Measurements from ENCODE around the gene YPEL3.

The YPEL3 gene

DNA sequence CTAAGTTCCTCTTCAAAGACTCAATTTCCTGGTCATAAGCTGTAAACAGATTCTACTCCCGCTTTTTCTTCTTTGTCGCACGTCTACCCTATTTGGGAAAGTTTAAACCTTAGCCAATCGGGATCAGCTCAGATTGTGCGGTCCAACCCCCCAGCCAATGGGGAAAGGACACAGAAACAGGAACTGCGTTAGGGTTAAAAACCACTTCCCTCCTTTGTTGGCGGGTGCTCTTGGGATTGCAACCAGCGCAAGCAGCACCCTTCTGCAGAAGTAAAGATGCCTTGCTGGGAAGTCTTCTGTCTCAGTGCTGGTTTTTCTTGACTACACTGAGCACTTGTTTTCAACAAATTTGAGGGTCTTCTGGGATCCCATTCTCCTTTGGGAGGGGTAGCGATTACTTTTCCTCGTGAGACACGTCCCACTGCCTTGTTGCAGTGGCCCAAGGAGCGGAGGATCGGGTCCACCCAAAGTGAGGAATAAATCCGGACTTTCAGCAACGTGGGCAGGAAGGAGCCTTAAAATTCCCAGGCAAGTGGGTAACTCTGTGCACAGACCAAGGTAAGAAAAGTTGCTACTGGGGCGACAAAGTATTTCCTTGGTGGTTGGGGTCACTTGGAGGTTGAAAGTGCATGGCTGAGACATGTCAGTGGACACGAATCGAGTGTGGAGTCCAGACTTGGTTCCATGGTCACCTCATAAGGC, 1.0 kb upstream of the YPEL3 start:
- Histone ChIP-seq H3K9me3 (ENCODE audit: severe bottlenecking) (peaks cover 18% of the 10 kb centered on the region), H3K4me1 (ENCODE audit: insufficient read depth, poor library complexity, severe bottlenecking) (no peaks in the 10 kb centered on the region), H3K36me3 (ENCODE audit: low read depth) (no peaks in the 10 kb centered on the region; the same call in 1 of the 2 replicates), H3K27ac (ENCODE audit: poor library complexity, severe bottlenecking) (peak overlapping the region; percentile 52), H3K27me3 (ENCODE audit: insufficient read depth, poor library complexity, severe bottlenecking) (no peaks in the 10 kb centered on the region), H3K4me3 (ENCODE audit: severe bottlenecking) (no peak overlapping the region)
- ATAC-seq (ENCODE audit: low read depth) = no peak
- no peak for DNase-seq (ENCODE audit: low spot score)
- TF ChIP-seq CTCF (IDR thresholded peaks at IDR 0.05; ENCODE audit: poor library complexity, severe bottlenecking) = no peak

DNA sequence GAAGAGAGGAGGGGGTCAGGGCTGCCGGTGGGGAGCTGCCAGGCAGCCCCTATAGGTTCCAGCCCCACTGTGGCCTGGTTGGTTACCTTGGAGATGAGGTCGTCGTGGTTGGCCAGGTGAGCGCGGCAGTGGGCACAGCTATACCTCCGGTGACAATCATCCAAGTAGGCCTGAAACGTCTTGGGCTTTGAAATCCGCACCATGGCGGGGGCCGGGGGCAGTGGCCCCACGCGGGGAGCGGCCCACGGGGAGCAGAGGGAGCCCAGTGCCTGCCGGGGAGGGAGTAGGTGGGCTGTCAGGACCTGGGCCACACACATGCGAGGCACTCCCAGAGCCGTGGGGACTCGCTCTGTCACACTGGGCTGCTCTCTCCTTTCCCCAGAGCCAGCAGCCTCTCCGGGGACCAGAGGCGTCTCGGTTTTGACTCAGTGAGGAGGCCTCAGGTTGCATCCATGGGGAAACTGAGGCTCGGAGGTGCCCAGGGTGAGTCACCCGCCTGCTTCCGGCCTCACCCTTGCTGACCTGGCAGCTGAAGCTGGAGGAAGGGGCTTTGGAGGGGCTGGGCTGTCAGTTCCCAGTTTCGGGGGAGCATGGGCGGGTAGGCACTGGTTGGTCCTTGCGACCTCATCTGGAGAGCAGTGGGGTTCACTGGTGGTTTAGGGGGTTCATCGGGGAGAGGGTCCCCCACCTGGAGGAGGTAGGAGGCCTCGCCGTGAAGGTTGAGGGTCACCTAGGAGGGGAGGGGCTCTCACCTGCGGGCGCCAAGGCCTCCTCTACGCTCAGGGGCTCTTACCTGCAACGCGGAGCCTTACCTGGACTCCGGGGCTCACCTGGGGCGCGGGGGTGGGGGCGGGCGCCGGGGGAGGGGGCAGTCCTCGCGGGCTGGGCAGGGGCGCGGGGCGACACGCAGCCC, 591 bp downstream of the YPEL3 start:
- peak overlapping the region; percentile 44 for H3K4me3 ChIP-seq (ENCODE audit: severe bottlenecking)
- peak overlapping the region; percentile 52 for H3K27ac ChIP-seq (ENCODE audit: poor library complexity, severe bottlenecking)
- no peak for DNase-seq (ENCODE audit: low spot score)
- no peak for TF ChIP-seq CTCF (IDR thresholded peaks at IDR 0.05; ENCODE audit: poor library complexity, severe bottlenecking)
- peaks cover 18% of the 10 kb centered on the region for H3K9me3 ChIP-seq (ENCODE audit: severe bottlenecking)
- H3K36me3 ChIP-seq (ENCODE audit: low read depth) = no peaks in the 10 kb centered on the region; the same call in 1 of the 2 replicates
- no peaks in the 10 kb centered on the region for H3K27me3 ChIP-seq (ENCODE audit: insufficient read depth, poor library complexity, severe bottlenecking)
- no peak for ATAC-seq (ENCODE audit: low read depth)
- H3K4me1 ChIP-seq (ENCODE audit: insufficient read depth, poor library complexity, severe bottlenecking) = peaks cover 4% of the 10 kb centered on the region

- DNase-seq (ENCODE audit: low spot score) (no peak), ATAC-seq (ENCODE audit: low read depth) (no peak)
- Histone ChIP-seq H3K36me3 (ENCODE audit: low read depth) (no peaks in the 10 kb centered on the region; the same call in 1 of the 2 replicates), H3K4me1 (ENCODE audit: insufficient read depth, poor library complexity, severe bottlenecking) (peaks cover 9% of the 10 kb centered on the region), H3K27ac (ENCODE audit: poor library complexity, severe bottlenecking) (no peak overlapping the region), H3K4me3 (ENCODE audit: severe bottlenecking) (no peak overlapping the region), H3K27me3 (ENCODE audit: insufficient read depth, poor library complexity, severe bottlenecking) (no peaks in the 10 kb centered on the region), H3K9me3 (ENCODE audit: severe bottlenecking) (peaks cover 18% of the 10 kb centered on the region)
- no peak for TF ChIP-seq CTCF (IDR thresholded peaks at IDR 0.05; ENCODE audit: poor library complexity, severe bottlenecking)
Measured at GRCh38 chr16:30094541-30095165, 1.4 kb downstream of the YPEL3 start.

DNA sequence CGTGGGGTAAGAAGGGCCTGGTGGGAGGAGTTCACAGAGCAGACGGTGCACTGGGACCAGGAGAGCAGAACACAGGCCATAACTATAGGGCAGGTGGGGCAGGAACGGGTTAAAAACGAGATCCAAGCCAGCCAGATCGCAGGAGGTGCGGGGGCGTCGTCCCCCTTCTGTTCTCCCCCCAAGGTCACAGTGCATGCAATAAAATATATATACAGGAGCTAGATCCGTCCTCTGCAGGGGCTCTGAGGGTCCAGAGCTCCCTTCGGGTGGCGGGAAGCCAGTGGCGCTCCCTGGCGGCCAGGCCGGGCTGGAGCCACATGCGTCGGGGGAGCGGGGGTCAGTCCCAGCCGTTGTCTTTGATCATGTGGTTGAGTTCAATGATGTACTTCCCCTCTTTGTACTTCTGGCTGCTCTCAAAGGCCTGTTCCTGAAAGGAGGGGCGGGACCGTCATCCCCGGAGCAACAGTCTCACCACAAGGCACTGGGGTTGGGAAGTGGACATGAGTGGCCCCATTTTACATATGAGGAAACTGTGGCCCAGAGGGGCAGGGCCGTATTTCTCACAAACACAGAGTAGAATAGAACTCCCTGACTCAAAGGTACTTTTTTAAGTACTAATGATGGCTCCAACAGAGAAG, 3.5 kb downstream of the YPEL3 start:
- H3K27me3 ChIP-seq (ENCODE audit: insufficient read depth, poor library complexity, severe bottlenecking) = no peaks in the 10 kb centered on the region
- DNase-seq (ENCODE audit: low spot score) (no peak), ATAC-seq (ENCODE audit: low read depth) (no peak)
- H3K9me3 ChIP-seq (ENCODE audit: severe bottlenecking) = peaks cover 9% of the 10 kb centered on the region
- peak overlapping the region; percentile 87 for H3K27ac ChIP-seq (ENCODE audit: poor library complexity, severe bottlenecking)
- peaks cover 13% of the 10 kb centered on the region for H3K4me1 ChIP-seq (ENCODE audit: insufficient read depth, poor library complexity, severe bottlenecking)
- no peaks in the 10 kb centered on the region; the same call in 1 of the 2 replicates for H3K36me3 ChIP-seq (ENCODE audit: low read depth)
- H3K4me3 ChIP-seq (ENCODE audit: severe bottlenecking) = peak overlapping the region; percentile 21
- peak; percentile 27 for TF ChIP-seq CTCF (IDR thresholded peaks at IDR 0.05; ENCODE audit: poor library complexity, severe bottlenecking)
